D721Med (cell line): ENCODE results near the gene MSANTD7.

Experiments
- DNase-seq: peaks from one replicate; pipeline ENCODE4 v3.0.0; 2011; ENCODE audit warnings: low spot score; ENCODE audit not compliant: insufficient read length
- FAIRE-seq: peaks from 2 replicates; lab custom pipeline; 2011; peaks lifted over from hg19 to GRCh38; lab: Jason Lieb, UNC
- TF ChIP-seq, protein P1 (sequence below): IDR thresholded peaks from 2 replicates; pipeline ENCODE4 v1.5.1; 2012; ENCODE audit warnings: mild to moderate bottlenecking, control low read depth; ENCODE audit not compliant: insufficient read depth; ENCODE audit errors: missing control alignments

Gene MSANTD7

DNA sequence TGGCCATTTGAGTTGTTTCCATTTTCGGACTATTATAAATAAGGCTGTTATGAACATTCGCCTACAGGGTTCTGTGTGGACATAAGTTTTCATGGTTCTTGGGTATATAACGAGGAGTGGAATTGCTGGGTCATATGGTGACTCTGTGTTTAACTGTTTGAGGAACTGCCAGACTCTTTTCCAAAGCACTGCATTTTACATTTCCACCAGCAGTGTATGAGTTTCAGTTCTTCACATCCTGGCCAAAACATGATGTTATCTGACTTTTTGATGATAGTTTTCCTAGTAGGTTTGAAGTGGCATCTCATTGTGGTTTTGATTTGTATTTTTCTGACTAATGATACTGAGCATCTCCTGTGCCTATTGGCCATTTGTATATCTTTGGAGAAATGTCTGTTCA is 46.0 kb downstream of the MSANTD7 start:
- FAIRE-seq: no peak
- DNase-seq: no peak
- TF ChIP-seq, protein P1, sequence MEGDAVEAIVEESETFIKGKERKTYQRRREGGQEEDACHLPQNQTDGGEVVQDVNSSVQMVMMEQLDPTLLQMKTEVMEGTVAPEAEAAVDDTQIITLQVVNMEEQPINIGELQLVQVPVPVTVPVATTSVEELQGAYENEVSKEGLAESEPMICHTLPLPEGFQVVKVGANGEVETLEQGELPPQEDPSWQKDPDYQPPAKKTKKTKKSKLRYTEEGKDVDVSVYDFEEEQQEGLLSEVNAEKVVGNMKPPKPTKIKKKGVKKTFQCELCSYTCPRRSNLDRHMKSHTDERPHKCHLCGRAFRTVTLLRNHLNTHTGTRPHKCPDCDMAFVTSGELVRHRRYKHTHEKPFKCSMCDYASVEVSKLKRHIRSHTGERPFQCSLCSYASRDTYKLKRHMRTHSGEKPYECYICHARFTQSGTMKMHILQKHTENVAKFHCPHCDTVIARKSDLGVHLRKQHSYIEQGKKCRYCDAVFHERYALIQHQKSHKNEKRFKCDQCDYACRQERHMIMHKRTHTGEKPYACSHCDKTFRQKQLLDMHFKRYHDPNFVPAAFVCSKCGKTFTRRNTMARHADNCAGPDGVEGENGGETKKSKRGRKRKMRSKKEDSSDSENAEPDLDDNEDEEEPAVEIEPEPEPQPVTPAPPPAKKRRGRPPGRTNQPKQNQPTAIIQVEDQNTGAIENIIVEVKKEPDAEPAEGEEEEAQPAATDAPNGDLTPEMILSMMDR: no peak
